A549 (cell line): ENCODE data around the gene NAA15.

Experiments
- CEBPB ChIP-seq, 2 experiments: fragments of >200 bp in 1 of 2; sonication (Bioruptor Twin) in 1 of 2; formaldehyde crosslinking in 1 of 2; IDR thresholded peaks; 2 replicates each; pipeline ENCODE4 v1.6.1; 2012 to 2016
- NR3C1 ChIP-seq: fragments of >200 bp; sonication (Bioruptor Twin); formaldehyde crosslinking; IDR thresholded peaks from 3 replicates; pipeline ENCODE4 v1.6.1; 2017
- PHF8 ChIP-seq: fragments of 200-600 bp; sonication (generic); IDR thresholded peaks from 2 replicates; pipeline ENCODE4 v1.6.1; 2016; ENCODE audit warnings: low read depth, mild to moderate bottlenecking, antibody characterized with exemption, moderate library complexity, borderline replicate concordance
- RCOR1 ChIP-seq: fragments of 150-350 bp; IDR thresholded peaks from 2 replicates; pipeline ENCODE4 v1.6.1; 2014; ENCODE audit warnings: antibody characterized with exemption, low read length, low read depth
- RFX5 ChIP-seq: fragments of 450-650 bp; IDR thresholded peaks from 2 replicates; pipeline ENCODE4 v1.7.1; 2014; ENCODE audit warnings: antibody characterized with exemption, mild to moderate bottlenecking, moderate library complexity
- TF ChIP-seq, protein P1 (sequence below): fragments of >200 bp; sonication (Bioruptor Twin); formaldehyde crosslinking; IDR thresholded peaks from 3 replicates; pipeline ENCODE4 v1.5.1; 2016
- TF ChIP-seq, protein P2 (sequence below): fragments of 200-600 bp; sonication (generic); IDR thresholded peaks from 2 replicates; pipeline ENCODE4 v1.6.1; 2016; ENCODE audit warnings: antibody characterized with exemption, mild to moderate bottlenecking, moderate library complexity

DNA sequence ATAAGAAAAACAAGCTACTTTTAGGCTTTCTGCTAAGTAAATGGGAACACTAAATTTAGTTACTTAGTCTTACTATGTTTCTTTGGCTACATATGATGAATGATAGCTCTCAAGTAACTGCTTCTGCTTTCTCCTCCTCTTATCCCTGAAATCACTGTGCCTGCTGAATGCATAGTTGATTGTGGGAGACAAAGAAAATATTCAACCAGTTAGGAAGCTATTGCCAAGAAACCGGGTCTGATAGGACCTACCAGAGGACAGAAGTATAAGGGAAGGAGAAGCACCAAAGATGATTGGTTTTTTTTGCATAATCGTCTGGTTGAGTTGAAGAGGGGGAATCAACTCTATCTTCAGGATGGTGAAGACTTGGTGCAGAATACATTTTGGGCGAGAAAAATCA lies 29.0 kb downstream of the NAA15 start:
- TF ChIP-seq CEBPB (IDR thresholded peaks at IDR 0.05) (no peak), RFX5 (no peak), RCOR1 (no peak), PHF8 (no peak), NR3C1 (no peak)
- TF ChIP-seq, protein P1, sequence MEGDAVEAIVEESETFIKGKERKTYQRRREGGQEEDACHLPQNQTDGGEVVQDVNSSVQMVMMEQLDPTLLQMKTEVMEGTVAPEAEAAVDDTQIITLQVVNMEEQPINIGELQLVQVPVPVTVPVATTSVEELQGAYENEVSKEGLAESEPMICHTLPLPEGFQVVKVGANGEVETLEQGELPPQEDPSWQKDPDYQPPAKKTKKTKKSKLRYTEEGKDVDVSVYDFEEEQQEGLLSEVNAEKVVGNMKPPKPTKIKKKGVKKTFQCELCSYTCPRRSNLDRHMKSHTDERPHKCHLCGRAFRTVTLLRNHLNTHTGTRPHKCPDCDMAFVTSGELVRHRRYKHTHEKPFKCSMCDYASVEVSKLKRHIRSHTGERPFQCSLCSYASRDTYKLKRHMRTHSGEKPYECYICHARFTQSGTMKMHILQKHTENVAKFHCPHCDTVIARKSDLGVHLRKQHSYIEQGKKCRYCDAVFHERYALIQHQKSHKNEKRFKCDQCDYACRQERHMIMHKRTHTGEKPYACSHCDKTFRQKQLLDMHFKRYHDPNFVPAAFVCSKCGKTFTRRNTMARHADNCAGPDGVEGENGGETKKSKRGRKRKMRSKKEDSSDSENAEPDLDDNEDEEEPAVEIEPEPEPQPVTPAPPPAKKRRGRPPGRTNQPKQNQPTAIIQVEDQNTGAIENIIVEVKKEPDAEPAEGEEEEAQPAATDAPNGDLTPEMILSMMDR: no peak
- TF ChIP-seq, protein P2, sequence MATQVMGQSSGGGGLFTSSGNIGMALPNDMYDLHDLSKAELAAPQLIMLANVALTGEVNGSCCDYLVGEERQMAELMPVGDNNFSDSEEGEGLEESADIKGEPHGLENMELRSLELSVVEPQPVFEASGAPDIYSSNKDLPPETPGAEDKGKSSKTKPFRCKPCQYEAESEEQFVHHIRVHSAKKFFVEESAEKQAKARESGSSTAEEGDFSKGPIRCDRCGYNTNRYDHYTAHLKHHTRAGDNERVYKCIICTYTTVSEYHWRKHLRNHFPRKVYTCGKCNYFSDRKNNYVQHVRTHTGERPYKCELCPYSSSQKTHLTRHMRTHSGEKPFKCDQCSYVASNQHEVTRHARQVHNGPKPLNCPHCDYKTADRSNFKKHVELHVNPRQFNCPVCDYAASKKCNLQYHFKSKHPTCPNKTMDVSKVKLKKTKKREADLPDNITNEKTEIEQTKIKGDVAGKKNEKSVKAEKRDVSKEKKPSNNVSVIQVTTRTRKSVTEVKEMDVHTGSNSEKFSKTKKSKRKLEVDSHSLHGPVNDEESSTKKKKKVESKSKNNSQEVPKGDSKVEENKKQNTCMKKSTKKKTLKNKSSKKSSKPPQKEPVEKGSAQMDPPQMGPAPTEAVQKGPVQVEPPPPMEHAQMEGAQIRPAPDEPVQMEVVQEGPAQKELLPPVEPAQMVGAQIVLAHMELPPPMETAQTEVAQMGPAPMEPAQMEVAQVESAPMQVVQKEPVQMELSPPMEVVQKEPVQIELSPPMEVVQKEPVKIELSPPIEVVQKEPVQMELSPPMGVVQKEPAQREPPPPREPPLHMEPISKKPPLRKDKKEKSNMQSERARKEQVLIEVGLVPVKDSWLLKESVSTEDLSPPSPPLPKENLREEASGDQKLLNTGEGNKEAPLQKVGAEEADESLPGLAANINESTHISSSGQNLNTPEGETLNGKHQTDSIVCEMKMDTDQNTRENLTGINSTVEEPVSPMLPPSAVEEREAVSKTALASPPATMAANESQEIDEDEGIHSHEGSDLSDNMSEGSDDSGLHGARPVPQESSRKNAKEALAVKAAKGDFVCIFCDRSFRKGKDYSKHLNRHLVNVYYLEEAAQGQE: no peak
